ENCODE measurements around the gene BLID. TPM values are rescaled to one million over a fixed set of nuclear protein-coding genes. Genes with fewer than 3 reads are reported as not detected.

The BLID gene
- total RNA-seq, 4 donors from 2014 or later, result 1.2 to 13.5 (median 5.4) TPM; not detected in 1

DNA sequence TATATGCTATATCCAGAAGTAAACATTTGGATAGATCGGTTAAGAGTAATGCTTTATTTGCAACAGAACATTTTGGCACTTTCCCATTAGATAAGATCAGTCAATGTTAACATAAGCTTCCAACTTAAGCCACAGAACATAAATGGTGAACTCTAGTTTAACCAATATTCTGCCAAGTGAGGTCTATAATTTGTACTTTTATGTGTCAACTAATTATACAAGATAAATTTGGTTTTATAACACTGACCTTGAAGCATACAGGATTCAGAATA lies 23.5 kb upstream of the BLID start:
- H3K4me1 ChIP-seq, result peaks cover 0 to 52% (median 7%) of the 10 kb centered on the region in 3 donors
- H3K9me3 ChIP-seq, result no peaks in the 10 kb centered on the region
- H3K4me3 ChIP-seq, result no peak overlapping the region
- no peaks in the 10 kb centered on the region for H3K36me3 ChIP-seq
- no peaks in the 10 kb centered on the region for H3K27me3 ChIP-seq
- WGBS, 2 donors (ENCODE audit: low coverage in 1 of 2), result 19 to 44% methylated on average over 1 of the region's 1 CpG
- H3K27ac ChIP-seq, result peak overlapping the region in 2 of 4 donors; percentile 9 to 53
- ATAC-seq, result no peak
- no peak for TF ChIP-seq POLR2AphosphoS5 (IDR thresholded peaks at IDR 0.05)
- no peak for TF ChIP-seq POLR2A (IDR thresholded peaks at IDR 0.05)
- no peak for TF ChIP-seq EP300 (IDR thresholded peaks at IDR 0.05)
- no peak for TF ChIP-seq CTCF (IDR thresholded peaks at IDR 0.05)

GRCh38 chr11:122138744-122139594 lies 23.0 kb upstream of the BLID start:
- Histone ChIP-seq H3K27ac (peak overlapping the region in 1 of 4 donors; percentile 53), H3K4me3 (no peak overlapping the region), H3K36me3 (no peaks in the 10 kb centered on the region), H3K4me1 (peaks cover 0 to 52% (median 7%) of the 10 kb centered on the region in 3 donors), H3K27me3 (no peaks in the 10 kb centered on the region), H3K9me3 (no peaks in the 10 kb centered on the region)
- WGBS, 2 donors (ENCODE audit: low coverage in 1 of 2), result 61% methylated on average over 4 to 5 of the region's 5 CpGs
- no peak for ATAC-seq
- TF ChIP-seq POLR2A (IDR thresholded peaks at IDR 0.05) (no peak), POLR2AphosphoS5 (IDR thresholded peaks at IDR 0.05) (no peak), EP300 (IDR thresholded peaks at IDR 0.05) (no peak)

GRCh38 chr11:122137078-122137793 lies 21.2 kb upstream of the BLID start:
- Histone ChIP-seq H3K4me1 (peaks cover 0 to 52% (median 7%) of the 10 kb centered on the region in 3 donors), H3K27ac (peak overlapping the region; percentile 22 to 53 (median 38)), H3K9me3 (no peaks in the 10 kb centered on the region), H3K27me3 (no peaks in the 10 kb centered on the region), H3K4me3 (no peak overlapping the region), H3K36me3 (no peaks in the 10 kb centered on the region)
- ATAC-seq, result peak; percentile 43
- TF ChIP-seq POLR2AphosphoS5 (IDR thresholded peaks at IDR 0.05) (peak; percentile 48), EP300 (IDR thresholded peaks at IDR 0.05) (no peak), CTCF (IDR thresholded peaks at IDR 0.05) (no peak), POLR2A (IDR thresholded peaks at IDR 0.05) (no peak)
- WGBS, 2 donors (ENCODE audit: low coverage in 1 of 2), result 0% methylated on average over 2 of the region's 2 CpGs

- Histone ChIP-seq H3K27me3 (no peaks in the 10 kb centered on the region), H3K27ac (no peak overlapping the region), H3K4me3 (no peak overlapping the region), H3K36me3 (no peaks in the 10 kb centered on the region), H3K9me3 (no peaks in the 10 kb centered on the region), H3K4me1 (peaks cover 0 to 5% (median 0%) of the 10 kb centered on the region in 3 donors)
- TF ChIP-seq POLR2AphosphoS5 (IDR thresholded peaks at IDR 0.05) (no peak), POLR2A (IDR thresholded peaks at IDR 0.05) (no peak), CTCF (IDR thresholded peaks at IDR 0.05) (no peak), EP300 (IDR thresholded peaks at IDR 0.05) (no peak)
- ATAC-seq, result no peak
- WGBS, 2 donors (ENCODE audit: low coverage in 1 of 2), result 62 to 74% methylated on average over 2 of the region's 2 CpGs
These were observed 15.1 kb upstream of the BLID start for GRCh38 chr11:122131126-122131525.

- Histone ChIP-seq H3K36me3 (no peaks in the 10 kb centered on the region), H3K27me3 (no peaks in the 10 kb centered on the region), H3K9me3 (no peaks in the 10 kb centered on the region), H3K27ac (no peak overlapping the region), H3K4me3 (no peak overlapping the region), H3K4me1 (no peaks in the 10 kb centered on the region)
- TF ChIP-seq EP300 (IDR thresholded peaks at IDR 0.05) (no peak), POLR2AphosphoS5 (IDR thresholded peaks at IDR 0.05) (no peak), POLR2A (IDR thresholded peaks at IDR 0.05) (no peak), CTCF (IDR thresholded peaks at IDR 0.05) (no peak)
- WGBS, 2 donors (ENCODE audit: low coverage in 1 of 2), result 80 to 97% methylated on average over 5 of the region's 5 CpGs
- ATAC-seq, result no peak
These were observed 12.1 kb upstream of the BLID start for GRCh38 chr11:122128146-122128545.
